HepG2 (cell line): Measurements from ENCODE around the gene EEF1A2. TPM values are rescaled to one million over a fixed set of nuclear protein-coding genes. Genes with fewer than 3 reads are reported as not detected.

Experiments used
- BCL6 ChIP-seq: IDR thresholded peaks from 2 replicates; pipeline ENCODE4 v1.6.1; 2016; ENCODE audit warnings: missing genetic modification reagents, missing compliant biosample characterization
- DPF2 ChIP-seq: sonication (generic); formaldehyde crosslinking; IDR thresholded peaks from 2 replicates; pipeline ENCODE4 v1.4.0; 2020; ENCODE audit warnings: mild to moderate bottlenecking, low read depth, missing genetic modification reagents, borderline replicate concordance
- JARID2 ChIP-seq: sonication (generic); formaldehyde crosslinking; IDR thresholded peaks from 2 replicates; pipeline ENCODE4 v1.8.1; 2023; ENCODE audit warnings: missing genetic modification reagents, inconsistent platforms; ENCODE audit not compliant: insufficient replicate concordance
- PPARG ChIP-seq: conservative IDR thresholded peaks from 2 replicates; pipeline ENCODE4 v1.6.1; 2016; ENCODE audit warnings: missing biosample characterization, missing genetic modification reagents
- PRDM15 ChIP-seq: sonication (generic); formaldehyde crosslinking; IDR thresholded peaks from 2 replicates; pipeline ENCODE4 v1.4.0; 2020; ENCODE audit warnings: missing genetic modification reagents
- RNF2 ChIP-seq: fragments of 450-650 bp; conservative IDR thresholded peaks from 2 replicates; pipeline ENCODE4 v1.6.1; 2016; ENCODE audit warnings: low read depth
- ZNF768 ChIP-seq: sonication (generic); formaldehyde crosslinking; IDR thresholded peaks from 2 replicates; pipeline ENCODE4 v1.4.0; 2020; ENCODE audit warnings: missing genetic modification reagents
- ZNF878 ChIP-seq: sonication (generic); formaldehyde crosslinking; IDR thresholded peaks from 2 replicates; pipeline ENCODE4 v1.8.1; 2023; ENCODE audit warnings: mild to moderate bottlenecking, missing genetic modification reagents, moderate library complexity
- polyA plus RNA-seq, 8 experiments: library from polyadenylated mRNA; depleted of rRNA in 3 of 8; stranded (reverse) in 7 of 8; unstranded in 1 of 8; fragments of >200 nt; fragmentation: Illumina TruSeq in 4 of 8; extraction: Trizol in 4 of 8; gene quantifications; 2 replicates each; pipeline versions ENCODE4 v1.2.1 to v1.2.3, GENCODE V29; 2011 to 2016; ENCODE audit warnings: low read depth in 4 of 8, missing spikeins in 1 of 8, mixed read lengths in 1 of 8; ENCODE audit not compliant: insufficient read depth in 1 of 8
- total RNA-seq, 5 experiments: library from RNA; depleted of rRNA; stranded (reverse); fragments of >200 nt; fragmentation: Illumina TruSeq; extraction: Trizol; gene quantifications; 2 replicates each; pipeline ENCODE4 v1.2.3, GENCODE V29; 2016; ENCODE audit warnings: low read depth in 1 of 5
- TF ChIP-seq, protein P1 (sequence below): sonication (generic); formaldehyde crosslinking; IDR thresholded peaks from 2 replicates; pipeline ENCODE4 v1.9.0; 2021; ENCODE audit warnings: missing genetic modification reagents, mild to moderate bottlenecking, borderline replicate concordance
- TF ChIP-seq, protein P2 (sequence below): sonication (generic); formaldehyde crosslinking; IDR thresholded peaks from 2 replicates; pipeline ENCODE4 v1.5.1; 2020; ENCODE audit warnings: missing genetic modification reagents, mild to moderate bottlenecking, borderline replicate concordance

Gene EEF1A2
- total and polyA plus RNA-seq, 2 of the 13 experiments (the other 11 are each of a cell fraction or from before 2014, with no cell fraction given) = 0.44 to 0.87 TPM

DNA sequence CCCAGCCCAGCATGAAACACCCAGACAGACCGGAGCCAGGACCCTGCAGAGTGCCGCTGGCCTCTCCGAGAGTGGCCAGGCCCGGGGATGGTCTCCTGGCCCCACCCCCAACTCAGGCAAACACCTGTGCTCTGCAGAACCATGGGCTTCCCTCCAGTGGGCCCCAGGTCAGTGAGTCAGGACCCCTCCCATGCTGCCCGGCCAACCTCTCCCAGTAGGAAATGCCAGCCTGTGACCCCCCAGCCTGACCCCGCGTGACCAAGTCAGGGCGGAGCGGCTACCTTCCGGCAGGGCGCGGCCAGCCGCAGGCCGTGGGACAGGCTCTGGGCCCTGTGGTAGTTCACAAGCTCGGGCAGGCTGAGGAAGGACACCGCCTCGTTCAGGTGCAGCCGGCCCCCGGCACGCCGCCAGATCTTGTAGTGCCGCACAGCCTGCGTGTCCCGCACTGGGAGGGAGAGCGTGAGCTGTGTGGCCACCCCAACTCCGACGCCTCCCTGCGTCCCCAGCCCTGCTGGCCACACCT, 35.0 kb upstream of the EEF1A2 start (continued):
- TF ChIP-seq, protein P1, sequence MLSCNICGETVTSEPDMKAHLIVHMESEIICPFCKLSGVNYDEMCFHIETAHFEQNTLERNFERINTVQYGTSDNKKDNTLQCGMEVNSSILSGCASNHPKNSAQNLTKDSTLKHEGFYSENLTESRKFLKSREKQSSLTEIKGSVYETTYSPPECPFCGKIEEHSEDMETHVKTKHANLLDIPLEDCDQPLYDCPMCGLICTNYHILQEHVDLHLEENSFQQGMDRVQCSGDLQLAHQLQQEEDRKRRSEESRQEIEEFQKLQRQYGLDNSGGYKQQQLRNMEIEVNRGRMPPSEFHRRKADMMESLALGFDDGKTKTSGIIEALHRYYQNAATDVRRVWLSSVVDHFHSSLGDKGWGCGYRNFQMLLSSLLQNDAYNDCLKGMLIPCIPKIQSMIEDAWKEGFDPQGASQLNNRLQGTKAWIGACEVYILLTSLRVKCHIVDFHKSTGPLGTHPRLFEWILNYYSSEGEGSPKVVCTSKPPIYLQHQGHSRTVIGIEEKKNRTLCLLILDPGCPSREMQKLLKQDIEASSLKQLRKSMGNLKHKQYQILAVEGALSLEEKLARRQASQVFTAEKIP (CRISPR knock-in tag) = no peak
- TF ChIP-seq RNF2 = no peak
- no peak for TF ChIP-seq ZNF878 (CRISPR knock-in tag)
- TF ChIP-seq PRDM15 (CRISPR knock-in tag) = no peak
- no peak for TF ChIP-seq ZNF768 (CRISPR knock-in tag)
- no peak for TF ChIP-seq PPARG
- no peak for TF ChIP-seq DPF2 (CRISPR knock-in tag)
- no peak for TF ChIP-seq JARID2 (CRISPR knock-in tag)
- no peak for TF ChIP-seq BCL6 (CRISPR knock-in tag)
- TF ChIP-seq, protein P2, sequence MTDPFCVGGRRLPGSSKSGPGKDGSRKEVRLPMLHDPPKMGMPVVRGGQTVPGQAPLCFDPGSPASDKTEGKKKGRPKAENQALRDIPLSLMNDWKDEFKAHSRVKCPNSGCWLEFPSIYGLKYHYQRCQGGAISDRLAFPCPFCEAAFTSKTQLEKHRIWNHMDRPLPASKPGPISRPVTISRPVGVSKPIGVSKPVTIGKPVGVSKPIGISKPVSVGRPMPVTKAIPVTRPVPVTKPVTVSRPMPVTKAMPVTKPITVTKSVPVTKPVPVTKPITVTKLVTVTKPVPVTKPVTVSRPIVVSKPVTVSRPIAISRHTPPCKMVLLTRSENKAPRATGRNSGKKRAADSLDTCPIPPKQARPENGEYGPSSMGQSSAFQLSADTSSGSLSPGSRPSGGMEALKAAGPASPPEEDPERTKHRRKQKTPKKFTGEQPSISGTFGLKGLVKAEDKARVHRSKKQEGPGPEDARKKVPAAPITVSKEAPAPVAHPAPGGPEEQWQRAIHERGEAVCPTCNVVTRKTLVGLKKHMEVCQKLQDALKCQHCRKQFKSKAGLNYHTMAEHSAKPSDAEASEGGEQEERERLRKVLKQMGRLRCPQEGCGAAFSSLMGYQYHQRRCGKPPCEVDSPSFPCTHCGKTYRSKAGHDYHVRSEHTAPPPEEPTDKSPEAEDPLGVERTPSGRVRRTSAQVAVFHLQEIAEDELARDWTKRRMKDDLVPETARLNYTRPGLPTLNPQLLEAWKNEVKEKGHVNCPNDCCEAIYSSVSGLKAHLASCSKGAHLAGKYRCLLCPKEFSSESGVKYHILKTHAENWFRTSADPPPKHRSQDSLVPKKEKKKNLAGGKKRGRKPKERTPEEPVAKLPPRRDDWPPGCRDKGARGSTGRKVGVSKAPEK (CRISPR knock-in tag) = no peak
